ENCODE measurements around the gene PRSS36.
A peak's percentile ranks its signal among the peaks of the same experiment; 100 is the strongest.
"Not testable (repeated sequence)": the region's sequence is repeated elsewhere in the genome, so short reads cannot be mapped to it uniquely, and the experiment has no call there.

PRSS36 gene

DNA sequence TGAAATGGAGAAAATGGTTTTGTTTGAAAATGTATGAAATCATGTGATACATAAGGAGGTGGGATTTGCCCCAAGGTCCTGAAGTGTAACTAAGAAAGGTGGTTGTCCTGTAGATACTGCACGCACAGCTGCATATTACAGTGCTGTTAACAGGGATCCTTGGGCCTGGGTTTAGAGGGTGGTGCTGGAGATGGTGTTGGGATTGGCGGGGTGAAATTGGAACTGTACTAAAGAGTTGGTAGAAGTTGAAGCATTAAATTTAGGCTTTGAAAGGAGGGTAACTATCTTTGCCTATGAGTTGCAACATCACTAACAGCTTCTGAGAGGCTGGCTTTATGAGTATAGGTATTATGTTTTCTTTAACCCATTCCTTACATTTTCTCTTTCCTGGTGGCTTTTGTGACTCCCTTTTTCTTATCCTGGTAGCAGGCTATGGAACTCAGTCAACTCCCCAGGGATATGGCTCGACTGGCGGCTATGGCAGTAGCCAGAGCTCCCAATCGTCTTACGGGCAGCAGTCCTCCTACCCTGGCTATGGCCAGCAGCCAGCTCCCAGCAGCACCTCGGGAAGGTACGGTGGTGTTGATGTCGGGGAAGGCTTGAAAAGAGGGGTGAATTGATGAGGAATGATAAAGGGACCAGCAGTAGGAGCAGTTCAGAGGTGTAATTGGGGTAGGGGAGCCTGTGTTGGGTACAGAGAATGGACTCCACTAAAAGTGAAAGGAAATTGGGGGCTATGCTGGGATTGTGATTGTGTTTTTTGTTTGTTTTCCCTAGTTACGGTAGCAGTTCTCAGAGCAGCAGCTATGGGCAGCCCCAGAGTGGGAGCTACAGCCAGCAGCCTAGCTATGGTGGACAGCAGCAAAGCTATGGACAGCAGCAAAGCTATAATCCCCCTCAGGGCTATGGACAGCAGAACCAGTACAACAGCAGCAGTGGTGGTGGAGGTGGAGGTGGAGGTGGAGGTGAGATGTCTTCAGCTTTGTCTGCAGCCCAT is 33.9 kb upstream of the PRSS36 start:
- DNase-seq = no peak

DNA sequence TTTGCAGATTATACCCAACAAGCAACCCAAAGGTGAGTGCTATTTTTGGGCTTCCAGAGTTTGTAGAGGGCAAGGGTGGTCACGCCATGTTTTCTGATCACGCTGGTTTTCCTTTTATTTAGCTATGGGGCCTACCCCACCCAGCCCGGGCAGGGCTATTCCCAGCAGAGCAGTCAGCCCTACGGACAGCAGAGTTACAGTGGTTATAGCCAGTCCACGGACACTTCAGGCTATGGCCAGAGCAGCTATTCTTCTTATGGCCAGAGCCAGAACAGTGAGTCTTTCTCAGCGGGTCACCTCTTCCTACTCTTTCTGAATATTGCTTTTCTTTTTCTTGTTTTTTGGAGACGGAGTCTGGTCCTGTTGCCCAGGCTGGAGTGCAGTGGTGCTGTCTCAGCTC is 32.5 kb upstream of the PRSS36 start:
- DNase-seq = no peak

DNA sequence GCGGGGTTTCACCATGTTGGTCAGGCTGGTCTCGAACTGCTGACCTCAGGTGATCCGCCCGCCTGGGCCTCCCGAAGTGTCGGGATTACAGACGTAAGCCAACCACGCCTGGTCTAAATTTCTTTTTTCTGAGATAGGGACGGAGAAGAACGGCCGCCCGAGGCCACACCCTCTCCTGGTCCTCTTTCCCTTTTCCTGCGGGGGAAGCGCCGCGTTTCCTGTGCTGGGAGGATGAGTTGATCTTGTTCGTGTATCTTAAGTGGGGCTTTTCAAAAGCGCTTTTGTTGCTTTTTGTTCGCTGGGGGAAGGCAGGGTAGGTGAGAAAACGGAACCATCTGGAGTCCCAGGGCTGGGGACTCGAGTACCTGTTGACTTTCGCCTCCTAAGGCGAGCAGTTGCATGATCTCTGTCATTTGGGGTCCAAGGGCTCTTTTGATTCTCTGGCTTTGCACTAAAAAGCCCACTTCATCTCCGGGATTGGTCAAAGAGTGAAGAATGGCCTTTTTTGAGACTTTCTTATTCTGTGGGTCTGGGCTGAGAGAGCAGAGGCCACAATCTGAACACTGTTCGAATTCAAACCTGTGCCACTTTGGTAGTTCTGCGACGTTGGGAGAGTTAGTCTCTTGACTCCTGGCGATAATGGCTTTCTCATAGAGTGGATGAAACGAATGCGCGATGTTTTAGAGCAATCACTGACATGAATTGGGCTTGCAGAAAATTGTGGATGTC is 31.4 kb upstream of the PRSS36 start:
- no peak for DNase-seq

DNA sequence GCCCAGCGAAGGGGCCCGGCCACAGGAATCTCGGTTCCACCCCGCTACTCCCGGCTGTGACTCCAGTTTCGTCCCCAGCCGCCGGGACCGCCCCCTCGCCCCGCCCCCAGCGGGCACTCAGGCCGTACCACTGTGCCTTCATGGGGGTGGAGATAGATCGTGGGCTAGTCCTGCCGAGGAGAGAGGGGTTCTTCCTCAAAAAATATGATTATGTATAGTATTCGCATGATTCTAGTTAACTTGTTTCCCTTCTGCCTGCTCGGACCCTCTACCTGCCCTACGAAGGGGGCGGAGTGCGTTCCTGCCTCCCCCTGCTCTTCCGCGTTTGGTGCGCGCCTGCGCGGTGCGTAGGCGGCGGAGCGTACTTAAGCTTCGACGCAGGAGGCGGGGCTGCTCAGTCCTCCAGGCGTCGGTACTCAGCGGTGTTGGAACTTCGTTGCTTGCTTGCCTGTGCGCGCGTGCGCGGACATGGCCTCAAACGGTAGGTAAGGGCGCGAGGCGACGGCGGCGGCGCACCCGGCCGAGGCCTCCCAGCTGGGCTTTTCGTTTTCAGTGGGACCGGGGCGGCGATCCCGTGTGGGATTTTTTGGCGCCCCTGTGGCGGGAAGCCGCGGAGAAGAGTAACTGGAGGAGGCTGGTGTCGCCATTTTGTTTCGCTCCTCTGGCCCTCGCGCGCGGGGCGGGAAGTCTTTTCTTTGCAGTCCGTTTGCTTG is 30.0 kb upstream of the PRSS36 start, which contains the start of gene FUS:
Gene FUS (plus strand): TSS at position 393 of the 713 bp plus-strand sequence. CDS start 76 bp downstream, at position 469.
- DNase-seq = peak; percentile 100

DNA sequence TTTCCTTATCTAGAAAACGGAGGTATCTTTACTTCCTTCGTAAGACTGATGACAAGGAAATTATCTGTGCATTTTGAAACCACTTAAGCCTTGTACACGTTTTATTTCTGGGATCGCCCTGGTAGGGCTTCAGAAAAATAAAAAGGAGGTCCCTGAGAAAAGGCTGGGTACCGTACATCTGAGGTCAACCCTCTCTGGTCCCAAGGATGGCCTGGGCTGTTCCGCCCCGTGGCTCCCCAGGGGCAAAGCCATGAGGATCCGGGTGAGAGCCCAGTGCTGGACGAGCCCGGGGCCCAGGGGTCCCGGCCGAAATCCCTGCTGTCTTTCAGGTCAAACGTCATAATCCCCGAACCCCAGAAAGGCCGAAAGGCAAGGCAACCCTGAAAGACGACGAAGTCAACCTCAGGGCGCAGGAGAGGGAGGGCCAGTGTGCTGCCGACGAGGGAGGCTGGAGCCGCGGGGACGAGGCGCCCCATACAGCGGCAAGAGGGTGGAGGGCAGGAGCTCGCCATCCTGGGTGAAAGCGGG is 29.4 kb upstream of the PRSS36 start:
- no peak for DNase-seq

DNA sequence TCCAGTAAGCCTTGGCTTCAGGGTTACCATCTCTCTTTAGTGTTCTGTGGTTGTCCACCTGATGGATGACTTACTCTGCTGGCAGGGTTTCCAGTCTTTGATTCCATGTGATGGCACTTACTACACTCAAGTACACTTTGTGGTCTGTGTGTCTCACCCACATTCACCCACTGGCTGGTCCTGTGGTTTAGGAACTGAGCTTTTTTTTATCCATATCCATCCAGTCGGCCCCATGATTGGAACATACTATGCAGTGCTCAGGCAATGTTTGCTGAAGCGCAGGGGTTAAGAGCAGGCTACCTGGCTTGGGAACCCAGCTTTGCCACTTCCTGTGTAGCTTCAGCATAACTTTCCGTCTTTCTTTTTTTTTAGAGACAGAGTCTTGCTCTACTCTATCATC is 27.3 kb upstream of the PRSS36 start:
- DNase-seq = no peak

DNA sequence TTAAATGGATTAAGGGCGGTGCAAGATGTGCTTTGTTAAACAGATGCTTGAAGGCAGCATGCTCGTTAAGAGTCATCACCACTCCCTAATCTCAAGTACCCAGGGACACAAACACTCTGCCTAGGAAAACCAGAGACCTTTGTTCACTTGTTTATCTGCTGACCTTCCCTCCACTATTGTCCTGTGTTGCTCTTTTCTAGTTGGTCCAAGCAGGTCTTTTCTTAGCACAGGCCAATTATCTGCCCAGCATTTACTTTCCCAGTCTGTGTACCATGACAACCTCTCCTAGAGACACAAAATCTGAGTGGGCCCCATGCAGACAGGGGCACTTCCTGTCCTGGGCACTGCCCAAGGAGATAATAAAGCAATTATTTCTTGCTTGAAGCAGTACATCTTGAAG is 20.2 kb upstream of the PRSS36 start:
- peak; percentile 25 for DNase-seq

DNA sequence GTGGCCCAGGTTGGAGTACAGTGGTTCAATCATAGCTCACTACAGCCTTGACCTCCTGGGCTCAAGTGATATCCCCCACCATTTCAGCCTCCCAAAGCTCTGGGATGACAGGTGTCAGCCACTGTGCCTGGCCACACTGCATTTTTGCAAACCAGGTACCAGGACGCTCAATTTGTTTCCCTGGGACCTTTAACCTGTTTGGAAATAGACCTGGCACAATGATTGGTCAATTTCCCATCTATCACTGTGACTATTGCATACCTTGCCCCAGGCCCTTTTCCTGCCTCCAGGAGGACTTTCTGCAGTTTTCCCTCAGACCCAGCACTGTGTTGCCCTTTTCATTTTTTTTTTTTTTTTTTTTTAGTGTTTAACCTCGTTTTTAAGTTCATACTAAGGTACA is 19.0 kb upstream of the PRSS36 start:
- DNase-seq = no peak

DNA sequence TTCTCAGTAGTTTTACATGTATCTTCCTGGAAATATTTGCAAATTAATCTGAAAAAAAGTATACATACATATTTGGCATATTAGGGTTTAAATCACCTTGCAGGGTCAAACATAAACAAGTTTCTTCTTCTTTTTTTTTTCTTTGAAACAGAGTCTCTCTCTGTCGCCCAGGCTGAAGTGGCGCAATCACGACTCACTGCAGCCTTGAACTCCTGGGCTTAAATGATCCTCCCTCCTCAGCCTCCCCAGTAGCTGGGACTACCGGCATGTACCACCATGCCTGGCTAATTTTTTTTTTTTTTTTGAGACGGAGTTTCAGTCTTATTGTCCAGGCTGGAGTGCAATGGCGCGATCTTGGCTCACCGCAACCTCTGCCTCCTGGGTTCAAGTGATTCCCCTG is 17.4 kb upstream of the PRSS36 start:
- DNase-seq = no peak

DNA sequence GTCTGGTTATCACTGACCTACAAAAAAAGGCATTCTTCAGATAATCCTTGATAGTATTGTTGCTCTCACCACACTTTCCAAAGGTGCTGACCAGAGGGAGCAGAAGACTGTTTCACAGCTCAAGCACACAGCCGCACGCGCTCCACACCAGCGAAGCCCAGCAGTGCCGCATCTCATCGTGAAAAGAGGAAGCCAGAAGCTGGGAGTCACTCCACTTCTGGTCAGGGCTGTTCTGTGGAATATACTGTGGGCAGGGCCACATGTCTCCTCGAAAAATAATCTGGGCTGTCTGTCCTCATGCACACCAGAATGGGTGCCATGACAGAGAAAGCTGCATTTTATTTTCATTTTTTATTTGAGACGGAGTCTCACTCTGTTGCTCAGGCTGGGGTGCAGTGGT is 7.3 kb upstream of the PRSS36 start:
- no peak for DNase-seq

DNA sequence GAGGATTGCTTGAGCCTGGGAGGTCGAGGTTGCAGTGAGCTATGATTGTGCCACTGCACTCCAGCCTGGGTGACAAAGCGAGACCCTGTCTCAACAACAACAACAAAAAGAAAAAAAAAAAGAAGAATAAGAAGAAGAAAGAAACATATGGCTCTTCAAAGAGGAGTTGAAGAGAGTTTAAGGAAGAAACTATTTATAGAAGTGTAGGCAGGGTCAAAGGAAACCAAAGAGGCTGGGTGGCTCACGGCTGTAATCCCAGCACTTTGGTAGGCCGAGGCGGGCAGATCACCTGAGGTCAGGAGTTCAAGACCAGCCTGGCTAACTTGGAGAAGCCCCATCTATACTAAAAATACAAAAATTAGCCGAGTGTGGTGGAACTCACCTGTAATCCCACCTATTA is 1.1 kb upstream of the PRSS36 start:
- DNase-seq = not testable (repeated sequence)

DNA sequence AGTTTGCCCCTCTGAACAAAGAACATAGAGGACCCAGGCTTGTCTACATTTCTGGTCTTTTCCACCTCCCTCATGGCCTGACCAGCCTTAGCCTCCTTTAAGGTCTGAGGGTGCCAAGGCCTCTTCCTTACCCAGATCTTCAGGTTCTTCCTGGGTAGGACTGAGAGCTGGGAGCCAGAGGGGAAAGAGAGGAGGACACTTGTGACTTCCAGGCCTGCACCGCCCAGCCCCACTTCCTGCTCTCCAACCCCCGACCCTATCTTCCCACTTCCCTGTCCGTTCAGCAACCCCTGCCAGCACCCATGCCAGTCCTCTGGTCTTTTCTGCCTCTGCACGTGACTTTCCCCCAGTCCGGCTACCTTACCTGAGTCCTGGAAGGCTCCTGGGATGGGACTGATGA is 534 bp downstream of the PRSS36 start:
- DNase-seq = no peak

DNA sequence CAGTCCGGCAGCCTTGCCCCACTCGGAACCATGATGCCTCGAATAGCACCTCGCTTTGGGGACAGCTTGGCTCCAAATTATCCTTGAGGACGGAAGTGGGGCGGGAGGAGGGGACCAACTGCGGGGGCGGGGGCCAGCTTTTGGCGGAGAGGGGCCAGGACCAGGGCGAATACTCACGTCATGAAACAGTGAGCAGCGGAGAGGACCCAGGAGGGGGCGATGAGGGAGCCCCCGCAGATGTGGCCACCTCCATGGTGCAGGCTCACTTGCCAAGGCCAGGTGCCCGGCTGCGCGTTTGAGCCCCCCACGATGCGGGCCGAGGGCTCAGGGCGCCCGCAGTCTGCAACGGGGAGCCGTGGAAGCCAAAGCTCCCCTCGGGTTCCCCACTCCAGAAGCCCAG is 970 bp downstream of the PRSS36 start:
- DNase-seq = no peak

DNA sequence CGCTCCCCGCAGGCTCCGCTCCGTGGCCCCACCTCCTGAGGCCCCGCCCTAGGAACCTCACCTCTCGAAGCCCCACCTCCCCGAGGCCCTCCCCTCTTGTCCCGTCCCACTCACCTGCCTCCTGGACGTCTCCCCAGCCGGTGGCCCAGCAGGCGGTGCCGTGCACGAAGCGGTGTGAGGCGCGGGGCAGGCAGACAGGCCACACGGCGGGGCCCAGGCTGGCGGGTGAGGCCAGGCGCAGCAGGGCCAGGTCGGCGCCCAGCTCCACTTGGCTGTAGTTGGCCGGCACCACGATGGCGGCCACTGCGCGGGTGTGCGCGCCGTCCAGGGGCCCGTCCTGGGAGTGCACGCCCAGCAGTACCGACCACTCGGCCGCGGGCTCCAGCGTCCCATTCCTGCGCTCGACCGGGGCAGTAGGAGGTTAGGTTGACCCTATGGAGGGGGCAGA is 1.6 kb downstream of the PRSS36 start:
- DNase-seq = no peak

DNA sequence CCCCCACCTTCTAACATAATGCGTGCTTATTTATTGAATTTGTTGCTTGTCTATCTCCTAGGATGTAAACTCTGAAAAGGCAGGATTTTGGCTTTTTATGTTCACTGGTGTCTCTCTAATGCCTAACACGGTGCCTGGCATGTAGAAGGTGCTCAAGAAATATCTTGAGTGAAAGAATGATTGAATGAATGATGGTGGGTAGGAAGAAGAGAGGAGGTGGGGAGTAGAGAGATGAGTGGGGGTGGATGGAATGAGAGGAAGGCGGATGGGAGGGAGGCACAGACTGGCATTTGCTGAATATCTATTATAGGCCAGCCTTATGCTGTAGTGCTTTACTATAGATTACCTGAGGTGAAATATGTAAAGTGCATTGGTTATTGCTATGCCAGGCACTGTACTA is 2.3 kb downstream of the PRSS36 start:
- no peak for DNase-seq

DNA sequence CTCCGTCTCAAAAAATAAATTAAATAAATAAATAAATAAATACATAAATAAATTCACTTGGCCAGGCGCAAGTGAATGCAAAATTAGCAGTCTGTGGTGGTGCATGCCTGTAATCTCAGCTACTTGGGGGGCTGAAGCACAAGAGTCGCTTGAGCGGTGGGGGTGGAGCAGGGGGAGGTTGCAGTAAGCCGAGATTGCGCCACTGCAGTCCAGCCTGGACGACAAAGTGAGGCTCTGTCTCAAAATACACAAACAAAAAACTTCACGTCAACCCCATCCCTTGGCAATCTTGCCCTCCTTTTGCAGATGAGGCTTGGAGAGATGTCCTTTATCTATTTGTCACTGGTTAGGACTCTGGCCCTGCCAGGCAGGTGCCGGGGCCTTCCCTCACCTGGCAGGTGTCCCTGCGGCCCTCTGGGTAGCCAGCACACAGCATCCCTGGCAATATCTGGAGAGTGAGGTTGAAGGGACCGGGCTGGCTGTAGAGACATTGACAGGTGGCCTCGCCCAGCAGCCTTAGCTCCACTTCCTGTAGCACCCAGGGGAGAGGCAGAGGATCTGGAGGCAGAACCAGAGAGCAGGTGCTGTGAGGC is 4.4 kb downstream of the PRSS36 start:
- no peak for DNase-seq

DNA sequence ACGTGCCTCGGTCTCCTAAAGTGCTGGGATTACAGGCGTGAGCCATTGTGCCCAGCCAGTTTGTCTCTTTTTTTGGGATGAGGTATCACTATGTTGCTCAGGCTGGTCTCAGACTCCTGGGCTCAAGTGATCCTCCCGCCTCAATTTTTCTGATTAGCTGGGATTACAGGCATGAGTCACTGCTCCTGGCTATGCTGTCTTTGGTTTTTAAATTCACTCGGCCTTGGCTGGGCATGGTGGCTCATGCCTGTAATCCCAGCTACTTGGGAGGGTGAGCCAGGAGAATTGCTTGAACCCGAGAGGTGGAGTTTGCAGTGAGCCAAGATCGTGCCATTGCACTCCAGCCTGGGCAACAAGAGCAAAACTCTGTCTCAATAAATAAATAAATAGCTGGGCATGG is 5.4 kb downstream of the PRSS36 start:
- DNase-seq = not testable (repeated sequence)

DNA sequence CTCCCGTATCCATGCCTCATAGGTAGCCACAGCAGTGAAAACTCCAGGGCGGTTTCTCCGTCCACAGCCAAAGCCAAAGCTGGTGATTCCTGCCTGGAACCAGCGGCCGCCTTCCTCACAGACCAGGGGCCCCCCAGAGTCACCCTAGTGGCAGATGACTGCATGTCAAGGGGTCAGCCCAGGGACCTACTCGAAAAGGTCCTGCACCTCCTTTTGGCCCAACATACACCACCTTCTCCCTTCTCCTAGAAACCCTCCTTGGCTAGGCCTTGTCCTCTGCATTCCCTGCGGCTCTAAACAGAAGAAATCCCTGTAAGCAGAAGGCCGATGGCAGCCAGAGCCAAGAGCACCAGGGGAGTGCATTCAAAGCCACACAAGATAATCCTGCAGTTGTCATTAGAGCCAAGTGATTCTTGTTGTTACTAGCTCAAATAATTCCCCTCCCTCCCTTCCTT is 6.1 kb downstream of the PRSS36 start:
- no peak for DNase-seq

DNA sequence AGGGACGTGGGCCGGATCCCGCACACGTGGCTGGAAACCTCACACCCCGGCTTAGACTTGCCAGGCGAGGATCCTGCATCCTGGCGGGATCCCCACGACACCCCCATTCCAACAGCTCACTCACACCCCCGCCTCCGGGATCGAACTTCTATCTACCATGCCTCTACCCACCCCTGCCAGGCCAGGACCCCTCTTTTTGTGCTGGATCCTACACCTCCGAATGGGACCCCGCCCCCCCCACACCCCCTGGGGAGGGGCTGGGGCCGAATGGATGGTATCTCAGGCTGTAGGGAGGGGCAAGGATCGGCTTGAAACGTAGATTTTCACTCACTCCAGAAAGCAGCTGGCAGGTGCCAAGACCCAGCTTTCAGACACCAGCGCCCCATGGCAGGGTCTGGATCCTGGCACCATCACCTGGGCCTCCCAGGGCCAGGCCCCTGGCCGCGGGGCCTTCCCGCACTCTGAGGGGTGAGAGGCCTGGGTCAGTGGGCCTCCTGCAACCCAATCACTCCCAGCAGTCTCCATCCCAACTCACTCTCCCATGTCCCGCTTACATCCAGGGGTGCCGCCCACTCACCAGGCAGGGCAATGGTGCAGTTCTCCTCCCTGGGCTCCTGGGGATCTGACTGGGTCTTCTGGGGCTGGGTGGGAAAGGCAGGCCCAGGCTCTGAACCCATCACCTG is 6.7 kb downstream of the PRSS36 start:
- no peak for DNase-seq

DNA sequence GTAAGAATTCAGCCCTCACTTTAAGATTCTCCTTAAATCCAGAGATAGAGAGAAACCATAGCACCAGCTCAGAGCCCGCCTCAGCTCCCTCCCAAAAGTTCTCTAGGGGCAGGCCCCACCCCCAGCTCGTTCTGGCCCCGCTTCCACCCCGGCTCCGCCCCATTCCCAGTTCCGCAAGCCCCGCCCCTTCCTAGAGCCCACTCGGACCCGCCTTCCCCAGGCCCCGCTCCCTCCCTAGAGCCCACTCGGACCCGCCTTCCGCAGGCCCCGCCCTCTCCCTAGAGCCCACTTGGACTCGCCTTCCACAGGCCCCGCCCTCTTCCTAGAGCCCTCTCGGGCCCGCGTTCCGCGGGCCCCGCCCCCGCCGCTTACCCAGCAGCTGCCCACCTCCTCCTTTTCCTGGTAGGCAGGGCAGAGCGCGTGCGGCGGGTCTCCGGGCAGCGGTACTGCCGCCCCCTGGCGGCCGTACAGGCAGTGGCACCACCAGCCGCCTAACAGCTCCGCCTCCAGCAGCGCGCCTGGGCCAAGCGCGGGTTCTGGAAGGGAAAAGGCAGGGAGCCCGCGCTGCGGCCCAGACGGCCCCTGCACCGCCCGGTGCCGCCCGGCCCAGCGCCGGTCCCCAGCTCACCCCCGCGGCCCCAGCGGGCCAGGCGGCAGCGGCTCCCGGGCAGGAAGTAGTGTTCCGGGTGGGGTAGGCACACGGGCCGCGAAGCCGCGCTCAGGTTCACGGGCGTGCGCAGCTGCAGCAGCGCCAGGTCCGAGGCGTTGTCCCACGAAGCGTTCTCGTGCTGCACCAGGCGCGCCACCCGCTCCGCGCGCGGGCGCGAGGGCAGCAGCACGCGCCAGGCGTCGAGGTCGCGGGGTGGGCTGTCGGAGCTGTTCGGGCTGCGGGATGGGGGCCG is 7.5 kb downstream of the PRSS36 start:
- peak; percentile 96 for DNase-seq
